PC-9 (cell line): ENCODE results near the gene CEACAM1.

ENCODE experiments used
- CTCF ChIP-seq: fragments of 200-600 bp; sonication (generic); conservative IDR thresholded peaks from 2 replicates; pipeline ENCODE4 v1.6.1; 2017; ENCODE audit warnings: mixed run types, antibody characterized with exemption, mild to moderate bottlenecking, moderate library complexity
- EZH2 ChIP-seq: fragments of 200-600 bp; sonication (generic); IDR thresholded peaks from 2 replicates; pipeline ENCODE4 v1.8.0; 2017; ENCODE audit warnings: antibody characterized with exemption, low read depth

- TF ChIP-seq CTCF (no peak), EZH2 (no peak)
Observed at GRCh38 chr19:42540071-42540553, 11.8 kb upstream of the CEACAM1 start.
